GM12892 (cell line): ENCODE measurements around the gene GPALPP1.

Experiments used
- POLR2A ChIP-seq: IDR thresholded peaks from 2 replicates; pipeline ENCODE4 v1.6.1; 2011; ENCODE audit warnings: low read depth, low read length, control low read depth
- POLR2AphosphoS5 ChIP-seq: IDR thresholded peaks from 2 replicates; pipeline ENCODE4 v1.6.1; 2011; ENCODE audit warnings: low read depth, low read length, control low read depth
- TAF1 ChIP-seq: IDR thresholded peaks from 2 replicates; pipeline ENCODE4 v1.6.1; 2011; ENCODE audit warnings: low read depth, mild to moderate bottlenecking, control low read depth, low read length, borderline replicate concordance

- TF ChIP-seq POLR2AphosphoS5, result no peak
- TF ChIP-seq POLR2A, result no peak
- TF ChIP-seq TAF1, result no peak
Measured at GRCh38 chr13:45007225-45007624, 17.9 kb downstream of the GPALPP1 start.
